Right cardiac atrium (tissue), 5 donors: ENCODE data around the gene ACOD1. TPM values are rescaled to one million over a fixed set of nuclear protein-coding genes. Genes with fewer than 3 reads are reported as not detected.
"Not testable (repeated sequence)": the region's sequence is repeated elsewhere in the genome, so short reads cannot be mapped to it uniquely, and the experiment has no call there.

Source experiments
- ATAC-seq, 2 donors: fragments of 200-7000 bp; cut with Tn5 transposase; one replicate each; pipeline versions ENCODE4 v1.8.0 to v1.9.1; 2020; ENCODE audit warnings: moderate library complexity in 2 of 2, mild to moderate bottlenecking in 1 of 2
- DNase-seq, 3 donors: peaks; one replicate each; pipeline ENCODE4 v3.0.0-alpha.2; 2020
- H3K27ac ChIP-seq: one replicate; pipeline ENCODE4 v1.5.1; 2013; ENCODE audit warnings: mild to moderate bottlenecking, low read length, control low read depth, moderate library complexity
- H3K27me3 ChIP-seq: one replicate; pipeline ENCODE4 v1.6.1; 2013; ENCODE audit not compliant: control insufficient read depth, insufficient read depth
- H3K4me1 ChIP-seq: one replicate; pipeline ENCODE4 v1.6.1; 2013; ENCODE audit warnings: low read length; ENCODE audit not compliant: control insufficient read depth, insufficient read depth
- H3K4me3 ChIP-seq: one replicate; pipeline ENCODE4 v1.5.1; 2013; ENCODE audit warnings: low read length, control low read depth
- H3K9me3 ChIP-seq: one replicate; pipeline ENCODE4 v1.6.1; 2013; ENCODE audit warnings: low read length; ENCODE audit not compliant: control insufficient read depth
- WGBS: extraction: QIAGEN DNeasy Blood & Tissue Kit; methylation state at CpG from one replicate; pipeline ENCODE4 v1.1.7; 2013; 5-methylcytosine and 5-hydroxymethylcytosine counted together
- intact Hi-C, 4 donors: fragments of 100-400 bp; cut with DNase I; formaldehyde crosslinking; loops; one replicate each; pipeline versions ENCODE4 v1.11.0 to v1.14.0; 2022 to 2023
- long read RNA-seq, 4 donors: library from polyadenylated mRNA; unstranded; transcript quantifications; one replicate each; pipeline ENCODE4 v2.0.0, GENCODE V29; 2020 to 2021
- polyA plus RNA-seq: library from polyadenylated mRNA; stranded (reverse); fragments of 200-250 nt; gene quantifications from one replicate; pipeline ENCODE4 v1.2.3, GENCODE V29; 2013
- total RNA-seq, 4 donors: library from RNA; stranded (reverse); fragmentation: NEBNext Ultra II Directional; extraction: Animal tissue kit (Norgen Biotek cat#: 25700); gene quantifications; one replicate each; pipeline ENCODE4 v1.2.1, GENCODE V29; 2021
- donor health status: healthy with polysubstance abuse.
- donor health status: DM: no; HTN: yes; CAD: no.
- donor health status: DM: no; HTN: no; CAD: no.
- donor health status: DM: no; HTN: yes; CAD: no; lungs with severe emphysema.
- donor health status: DM: yes; HTN: yes; CAD: no.

ACOD1 gene
- not detected for total RNA-seq
- polyA plus RNA-seq, result not detected
- long read RNA-seq, donor 1, result 0 reads
- long read RNA-seq, donor 2, result 0 reads
- long read RNA-seq, donor 3, result 0 reads
- long read RNA-seq, donor 4, result 0 reads

DNA sequence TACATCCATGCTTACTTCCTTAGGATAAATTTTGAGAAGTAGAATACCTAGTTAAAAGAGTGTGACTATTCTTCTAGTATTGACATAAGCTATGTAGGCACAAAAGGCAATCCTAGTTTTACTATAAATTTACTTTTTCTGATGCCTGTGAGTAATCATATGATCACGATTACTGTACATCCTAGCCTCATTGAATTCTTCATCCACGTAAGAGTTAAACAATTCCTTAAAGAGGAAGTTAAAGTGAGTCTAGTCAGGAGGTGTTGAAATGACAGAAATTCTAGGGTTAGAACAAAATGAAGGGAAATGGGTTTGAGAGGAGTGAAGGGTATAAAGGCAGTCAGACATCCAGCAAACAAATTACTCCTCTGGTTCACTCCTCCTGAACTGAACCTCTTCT, at the start of gene ACOD1:
ACOD1 (plus strand) TSS at position 363 of the 400 bp plus-strand sequence. CDS start 48 bp downstream, outside the sequence.
- DNase-seq (no peak), ATAC-seq (no peak)
- H3K4me3 ChIP-seq, result no peak within 1 kb of the TSS
- no peaks in the 10 kb centered on the region for H3K4me1 ChIP-seq
- WGBS, result 80% methylated on average over 2 of the region's 2 CpGs
- intact Hi-C loops, result no loop called here
- H3K27me3 ChIP-seq, result no peaks in the 10 kb centered on the region
- H3K9me3 ChIP-seq, result no peaks in the 10 kb centered on the region
- no peak within 1 kb of the TSS for H3K27ac ChIP-seq

GRCh38 chr13:76899066-76899465, 49.2 kb upstream of the ACOD1 start:
- intact Hi-C loops, DNase-seq, H3K27ac ChIP-seq, H3K4me3 ChIP-seq, H3K27me3 ChIP-seq, H3K4me1 ChIP-seq, H3K9me3 ChIP-seq, ATAC-seq: not testable (repeated sequence)
- 95% methylated on average over 4 of the region's 4 CpGs for whole genome bisulfite sequencing

GRCh38 chr13:76903544-76904162, 44.7 kb upstream of the ACOD1 start:
- intact Hi-C loops, result loop anchor here in 3 of 4 donors (5.0 to 10.0 kb wide), 6 partner anchors 236 to 1219 kb away; no protein-coding TSS in a partner anchor
- ATAC-seq, result peak; percentile 83 to 84
- Histone ChIP-seq H3K4me1 (no peaks in the 10 kb centered on the region), H3K27me3 (no peaks in the 10 kb centered on the region), H3K4me3 (no peak overlapping the region), H3K9me3 (no peaks in the 10 kb centered on the region), H3K27ac (no peak overlapping the region)
- 22% methylated on average over 3 of the region's 3 CpGs for WGBS
- peak; percentile 33 to 74 (median 56) for DNase-seq

DNA sequence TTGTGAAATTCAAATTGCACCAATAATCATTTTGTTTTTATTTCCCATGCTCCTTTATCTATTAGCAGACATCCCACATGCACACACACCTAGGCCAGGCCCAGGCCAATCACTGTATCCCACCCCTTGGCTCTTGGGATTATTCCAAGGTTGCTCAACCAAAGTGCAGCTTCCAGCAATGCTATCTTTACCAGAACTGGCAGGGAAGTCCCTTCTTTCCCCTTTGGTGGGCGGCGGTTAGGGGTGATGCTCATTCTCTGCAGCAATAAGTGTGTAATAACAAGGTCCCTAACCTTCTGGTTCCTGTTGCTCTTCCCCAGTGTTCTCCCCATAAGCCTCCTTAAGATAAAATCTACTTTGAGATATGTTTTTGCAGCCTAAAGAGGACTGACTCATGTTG, 43.8 kb upstream of the ACOD1 start:
- WGBS, result 45% methylated on average over 2 of the region's 2 CpGs
- DNase-seq (peak in 1 of 3 donors; percentile 14), ATAC-seq (no peak)
- intact Hi-C loops, result loop anchor here in 3 of 4 donors (5.0 to 10.0 kb wide), 6 partner anchors 237 to 1220 kb away; no protein-coding TSS in a partner anchor
- no peaks in the 10 kb centered on the region for H3K9me3 ChIP-seq
- H3K27me3 ChIP-seq, result no peaks in the 10 kb centered on the region
- H3K4me3 ChIP-seq, result no peak overlapping the region
- no peaks in the 10 kb centered on the region for H3K4me1 ChIP-seq
- no peak overlapping the region for H3K27ac ChIP-seq

DNA sequence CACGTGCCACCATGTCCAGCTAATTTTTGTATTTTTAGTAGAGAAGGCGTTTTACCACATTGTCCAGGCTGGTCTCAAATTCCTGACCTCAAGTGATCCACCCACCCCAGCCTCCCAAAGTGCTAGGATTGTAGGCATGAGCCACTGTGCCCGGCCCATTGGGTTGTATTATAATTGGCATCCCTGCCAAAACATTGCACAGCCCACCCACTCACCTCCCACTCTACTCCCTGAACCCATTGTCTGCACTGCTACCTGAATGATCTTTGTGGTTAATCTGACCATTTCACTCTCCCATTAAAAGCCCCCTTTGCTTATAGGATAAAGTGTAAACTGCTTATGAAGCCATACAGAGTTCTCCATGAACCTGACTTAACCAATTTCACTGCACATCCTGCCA, 35.8 kb upstream of the ACOD1 start:
- Histone ChIP-seq H3K27ac (no peak overlapping the region), H3K4me1 (peaks cover 2% of the 10 kb centered on the region), H3K4me3 (no peak overlapping the region), H3K9me3 (no peaks in the 10 kb centered on the region), H3K27me3 (no peaks in the 10 kb centered on the region)
- intact Hi-C loops, result no loop called here
- no peak for DNase-seq
- whole genome bisulfite sequencing, result 87% methylated on average over 3 of the region's 3 CpGs
- no peak for ATAC-seq

DNA sequence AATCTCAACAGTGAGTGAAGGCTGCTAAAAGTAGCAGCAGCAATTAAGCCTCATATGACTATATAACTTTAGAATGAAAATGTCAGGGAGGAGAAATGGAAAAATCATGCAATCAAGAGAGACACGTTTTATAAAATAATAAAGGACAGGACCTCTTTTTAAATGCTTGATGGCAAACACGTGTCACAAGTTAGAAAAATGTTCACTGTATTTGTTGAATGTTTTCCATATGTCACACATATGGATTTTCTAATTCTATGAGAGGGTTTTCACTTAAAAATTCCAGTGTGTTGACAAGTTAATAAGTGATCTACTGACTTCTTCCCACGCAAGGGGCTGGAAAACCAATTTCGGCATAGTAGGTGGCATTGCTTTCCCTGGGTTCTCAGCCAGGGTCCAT, 34.4 kb upstream of the ACOD1 start:
- H3K27ac ChIP-seq, result no peak overlapping the region
- H3K4me3 ChIP-seq, result no peak overlapping the region
- H3K9me3 ChIP-seq, result no peaks in the 10 kb centered on the region
- ATAC-seq, result no peak
- no peaks in the 10 kb centered on the region for H3K27me3 ChIP-seq
- H3K4me1 ChIP-seq, result peaks cover 2% of the 10 kb centered on the region
- intact Hi-C loops, result no loop called here
- 67% methylated on average over 4 of the region's 4 CpGs for WGBS
- DNase-seq, result no peak

DNA sequence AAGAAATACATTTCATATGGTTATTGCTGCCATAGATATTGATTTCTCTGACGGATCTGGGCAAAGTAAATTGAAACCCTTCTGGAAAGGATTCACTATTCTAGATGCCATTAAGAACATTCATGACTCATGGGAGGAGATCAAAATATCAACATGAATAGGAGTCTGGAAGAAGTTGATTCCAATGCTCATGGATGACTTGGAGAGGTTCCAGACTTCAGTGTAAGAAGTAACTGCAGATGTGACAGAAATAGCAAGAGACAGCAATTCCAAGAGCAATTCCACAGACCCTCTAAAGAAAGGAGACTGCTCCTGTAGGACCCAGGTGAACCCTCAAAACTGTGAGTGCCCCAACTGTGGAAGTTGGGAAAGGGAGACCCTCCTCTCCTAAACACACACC, 31.2 kb upstream of the ACOD1 start:
- 65% methylated on average over 1 of the region's 1 CpG for WGBS
- intact Hi-C loops, result no loop called here
- Histone ChIP-seq H3K27ac (no peak overlapping the region), H3K27me3 (no peaks in the 10 kb centered on the region), H3K4me3 (no peak overlapping the region), H3K9me3 (no peaks in the 10 kb centered on the region), H3K4me1 (peaks cover 2% of the 10 kb centered on the region)
- ATAC-seq, result no peak
- DNase-seq, result no peak

DNA sequence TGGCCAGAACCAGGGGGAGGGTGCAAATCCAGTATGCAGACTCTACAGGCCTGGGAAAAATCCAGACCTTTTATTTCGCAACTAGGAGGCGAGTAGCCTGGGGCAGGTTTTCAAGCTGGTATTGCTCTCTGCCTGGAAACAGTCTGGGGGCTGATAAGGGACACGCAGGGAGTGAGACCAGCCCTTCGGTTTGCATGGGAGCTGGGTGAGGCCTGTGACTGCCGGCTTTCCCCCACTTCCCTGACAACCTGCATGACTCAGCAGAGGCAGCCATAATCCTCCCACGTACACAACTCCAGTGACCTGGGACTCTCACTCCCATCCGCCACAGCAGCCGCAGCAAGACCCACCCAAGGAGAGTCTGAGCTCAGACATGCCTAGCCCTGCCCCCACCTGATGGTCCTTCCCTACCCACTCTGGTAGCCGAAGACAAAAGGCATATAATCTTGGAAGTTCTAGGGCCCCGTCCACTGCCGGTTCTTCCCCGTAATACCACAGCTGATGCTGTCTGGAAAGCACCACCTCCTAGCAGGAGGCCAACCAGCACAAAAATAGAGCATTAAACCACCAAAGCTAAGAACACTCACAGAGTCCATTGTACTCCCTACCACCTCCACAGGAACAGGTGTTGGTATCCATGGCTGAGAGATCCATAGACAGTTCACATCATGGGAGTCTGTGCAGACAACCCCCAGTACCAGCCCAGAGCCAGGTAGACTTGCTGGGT, 30.4 kb upstream of the ACOD1 start:
- intact Hi-C loops, H3K4me1 ChIP-seq, H3K4me3 ChIP-seq, H3K27me3 ChIP-seq, H3K9me3 ChIP-seq, H3K27ac ChIP-seq: not testable (repeated sequence)
- peak in 1 of 3 donors; percentile 20 for DNase-seq
- peak; percentile 31 to 58 for ATAC-seq
- WGBS, result 72% methylated on average over 12 of the region's 12 CpGs

DNA sequence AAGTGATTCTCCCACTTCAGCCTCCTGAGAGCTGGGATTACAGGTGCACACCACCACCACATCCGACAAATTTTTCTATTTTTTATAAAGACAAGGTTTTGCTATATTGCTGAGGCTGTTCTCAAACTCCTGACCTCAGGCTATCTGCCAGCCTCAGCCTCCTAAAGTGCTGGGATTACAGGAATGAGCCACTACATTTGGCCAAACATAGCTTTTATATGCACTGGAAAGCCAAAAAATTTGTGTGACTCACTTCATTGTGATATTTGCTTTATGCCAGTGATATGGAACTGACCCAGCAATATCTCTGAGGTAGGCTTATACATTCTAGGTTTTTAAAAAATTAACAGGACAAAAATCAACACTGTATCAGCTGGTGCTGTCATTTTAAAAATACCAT, 26.8 kb upstream of the ACOD1 start:
- Histone ChIP-seq H3K9me3 (no peaks in the 10 kb centered on the region), H3K4me1 (peaks cover 2% of the 10 kb centered on the region), H3K27ac (no peak overlapping the region), H3K27me3 (no peaks in the 10 kb centered on the region), H3K4me3 (no peak overlapping the region)
- no peak for ATAC-seq
- no peak for DNase-seq
- intact Hi-C loops, result no loop called here
- 95% methylated on average over 1 of the region's 1 CpG for WGBS

DNA sequence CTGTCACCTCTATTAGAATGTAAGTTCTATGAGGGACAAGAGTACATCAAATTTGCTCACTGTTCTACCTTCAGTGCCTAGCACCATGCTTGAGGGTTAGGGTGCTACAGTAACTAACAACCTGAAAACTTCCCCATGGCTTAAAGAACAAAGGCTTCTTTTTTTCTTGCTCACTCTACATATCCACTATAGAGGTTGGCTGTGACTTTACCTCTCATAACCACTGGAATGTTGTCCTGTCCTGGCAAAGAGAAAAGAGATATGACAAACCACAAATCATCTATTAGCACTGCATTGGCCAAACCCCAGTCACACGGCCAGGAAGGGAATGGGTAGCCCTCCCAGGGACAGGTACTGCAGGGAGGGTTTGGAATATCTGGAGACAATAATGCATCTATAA, 23.2 kb upstream of the ACOD1 start:
- 83% methylated on average over 1 of the region's 1 CpG for WGBS

GRCh38 chr13:76927955-76928354, 20.4 kb upstream of the ACOD1 start:
- ATAC-seq, result no peak
- no peaks in the 10 kb centered on the region for H3K27me3 ChIP-seq
- no peaks in the 10 kb centered on the region for H3K4me1 ChIP-seq
- DNase-seq, result no peak
- 76% methylated on average over 5 of the region's 5 CpGs for WGBS
- H3K4me3 ChIP-seq, result no peak overlapping the region
- no peaks in the 10 kb centered on the region for H3K9me3 ChIP-seq
- intact Hi-C loops, result no loop called here
- no peak overlapping the region for H3K27ac ChIP-seq

More for the DNA sequence above, 23.2 kb upstream of the ACOD1 start:
- no peaks in the 10 kb centered on the region for H3K4me1 ChIP-seq
- H3K4me3 ChIP-seq, result no peak overlapping the region
- no peak for ATAC-seq
- H3K27ac ChIP-seq, result no peak overlapping the region
- H3K9me3 ChIP-seq, result no peaks in the 10 kb centered on the region
- no peak for DNase-seq
- H3K27me3 ChIP-seq, result no peaks in the 10 kb centered on the region
- intact Hi-C loops, result no loop called here
